B cell (primary cell): Measurements from ENCODE around the gene FHIP1A. TPM values are rescaled to one million over a fixed set of nuclear protein-coding genes. Genes with fewer than 3 reads are reported as not detected.

Source experiments
- ATAC-seq: fragments of 200-7000 bp; cut with Tn5 transposase; one replicate; pipeline ENCODE4 v1.10.0; 2021; ENCODE audit warnings: low read depth, mild to moderate bottlenecking, moderate number of reproducible peaks, moderate library complexity
- CTCF ChIA-PET: fragments of 350-600 bp; sonication (Branson Sonifier 250); formaldehyde crosslinking; loops from one replicate; lab custom pipeline; 2021; ENCODE audit warnings: antibody characterized with exemption, inconsistent platforms; lab: Charles Lee
- POLR2A ChIA-PET: fragments of 350-600 bp; sonication (Branson Sonifier 250); formaldehyde crosslinking; loops from one replicate; lab custom pipeline; 2021; ENCODE audit warnings: antibody characterized with exemption; lab: Charles Lee
- DNase-seq: peaks from one replicate; pipeline ENCODE4 v3.0.0; 2013
- H2AFZ ChIP-seq: 2 replicates; pipeline ENCODE4 v1.6.1; 2012; ENCODE audit warnings: mild to moderate bottlenecking, low read depth, low read length; ENCODE audit not compliant: insufficient read depth, poor library complexity, severe bottlenecking
- H3K27ac ChIP-seq, 2 donors: 1 replicate in 1 of 2; 2 replicates in 1 of 2; pipeline ENCODE4 v1.5.1; 2012 to 2013; ENCODE audit warnings: low read length in 2 of 2, mild to moderate bottlenecking in 2 of 2, moderate library complexity in 1 of 2
- H3K27me3 ChIP-seq, 4 experiments: fragments of 200-600 bp in 1 of 4; sonication (generic) in 1 of 4; replicated peaks in 1 of 4; 1 replicate in 2 of 4; 2 replicates in 2 of 4; pipeline versions ENCODE4 v1.6.1 to v1.7.0; 2013 to 2016; ENCODE audit warnings: low read length in 3 of 4, mild to moderate bottlenecking in 2 of 4, mixed read lengths in 1 of 4, moderate library complexity in 1 of 4; ENCODE audit not compliant: insufficient read depth in 4 of 4, control insufficient read depth in 3 of 4; ENCODE audit errors: control extremely low read depth in 1 of 4
- H3K36me3 ChIP-seq, 2 experiments: replicated peaks in 1 of 2; 1 replicate in 1 of 2; 2 replicates in 1 of 2; pipeline versions ENCODE4 v1.6.1 to v1.7.1; 2013; ENCODE audit warnings: low read length in 1 of 2; ENCODE audit not compliant: insufficient read depth in 2 of 2, control insufficient read depth in 1 of 2; ENCODE audit errors: control extremely low read depth in 1 of 2, extremely low read depth in 1 of 2
- H3K4me1 ChIP-seq, 2 donors: fragments of 200-600 bp in 1 of 2; sonication (generic) in 1 of 2; 1 replicate in 1 of 2; 2 replicates in 1 of 2; pipeline versions ENCODE4 v1.5.1 to v1.6.1; 2013 to 2017; ENCODE audit warnings: low read length in 2 of 2; ENCODE audit not compliant: control insufficient read depth in 2 of 2, insufficient read depth in 2 of 2
- H3K4me2 ChIP-seq: replicated peaks from 2 replicates; pipeline ENCODE3; 2012; ENCODE audit warnings: mild to moderate bottlenecking, low read depth, low read length; ENCODE audit not compliant: poor library complexity, severe bottlenecking
- H3K4me3 ChIP-seq, 5 experiments: fragments of 200-600 bp in 1 of 5; sonication (generic) in 1 of 5; 1 replicate in 3 of 5; 2 replicates in 2 of 5; pipeline versions ENCODE4 v1.5.1 to v1.7.0; 2011 to 2016; ENCODE audit warnings: low read length in 4 of 5, mild to moderate bottlenecking in 4 of 5, low read depth in 2 of 5, control low read depth in 1 of 5, moderate library complexity in 1 of 5; ENCODE audit not compliant: insufficient read depth in 1 of 5; ENCODE audit errors: control extremely low read depth in 1 of 5, extremely low read depth in 1 of 5
- H3K79me2 ChIP-seq: fragments of 200-600 bp; sonication (generic); one replicate; pipeline ENCODE4 v1.6.0; 2016; ENCODE audit warnings: low read length; ENCODE audit not compliant: control insufficient read depth, insufficient read depth
- H3K9ac ChIP-seq: fragments of 200-600 bp; sonication (generic); 2 replicates; pipeline ENCODE4 v1.6.1; 2017; ENCODE audit warnings: mild to moderate bottlenecking, low read length, moderate library complexity
- H3K9me3 ChIP-seq, 3 donors: one replicate each; pipeline versions ENCODE4 v1.6.1 to v1.7.1; 2013; ENCODE audit warnings: low read length in 2 of 3; ENCODE audit not compliant: control insufficient read depth in 2 of 3, insufficient read depth in 1 of 3; ENCODE audit errors: control extremely low read depth in 1 of 3
- H4K20me1 ChIP-seq: 2 replicates; pipeline ENCODE4 v1.6.0; 2012; ENCODE audit warnings: mild to moderate bottlenecking, low read length; ENCODE audit not compliant: insufficient read depth, control insufficient read depth, poor library complexity, severe bottlenecking
- H3K27ac Mint-ChIP-seq: one replicate; pipeline ENCODE4 v1.8.0; 2021; ENCODE audit warnings: mixed read lengths
- H3K27me3 Mint-ChIP-seq: one replicate; pipeline ENCODE4 v1.8.0; 2021; ENCODE audit warnings: mixed read lengths
- H3K4me1 Mint-ChIP-seq: one replicate; pipeline ENCODE4 v1.8.0; 2021; ENCODE audit warnings: mixed read lengths
- H3K4me3 Mint-ChIP-seq: one replicate; pipeline ENCODE4 v1.8.0; 2021; ENCODE audit warnings: mixed read lengths
- H3K9me3 Mint-ChIP-seq: one replicate; pipeline ENCODE4 v1.8.0; 2022; ENCODE audit warnings: mixed read lengths; ENCODE audit not compliant: insufficient read depth
- CTCF ChIP-seq: fragments of 200-600 bp; IDR thresholded peaks from one replicate; pipeline ENCODE4 v1.8.0; 2022; ENCODE audit warnings: antibody characterized with exemption, mild to moderate bottlenecking
- EZH2 ChIP-seq: IDR thresholded peaks from 2 replicates; pipeline ENCODE4 v1.6.1; 2012; ENCODE audit warnings: borderline replicate concordance, low read depth, mild to moderate bottlenecking, moderate library complexity, low read length; ENCODE audit not compliant: insufficient read depth, poor library complexity, severe bottlenecking
- WGBS: methylation state at CpG from one replicate; pipeline ENCODE4 v1.1.5; 2013; ENCODE audit warnings: missing lambda C conversion rate; ENCODE audit not compliant: insufficient coverage; 5-methylcytosine and 5-hydroxymethylcytosine counted together
- intact Hi-C: fragments of 100-400 bp; cut with micrococcal nuclease; formaldehyde crosslinking; loops from one replicate; pipeline ENCODE4 v1.10.0; 2022
- polyA plus RNA-seq: library from polyadenylated mRNA; depleted of rRNA; stranded (reverse); fragments of >200 nt; gene quantifications from 2 replicates; pipeline ENCODE4 v1.2.3, GENCODE V29; 2012
- total RNA-seq, 2 donors: library from RNA; stranded (reverse); fragments of 120-200 nt in 1 of 2; gene quantifications; 1 replicate in 1 of 2; 2 replicates in 1 of 2; pipeline versions ENCODE4 v1.2.3 to v1.2.4, GENCODE V29; 2013 to 2022

The FHIP1A gene
- total and polyA plus RNA-seq, 2 donors (not counting 1 experiment from before 2014, with no cell fraction given), result 0.03 to 0.76 TPM

- ATAC-seq (no peak), DNase-seq (no peak)
- Mint-ChIP-seq H3K27ac (no peak overlapping the region), H3K27me3 (peaks cover 22% of the 10 kb centered on the region), H3K4me1 (no peaks in the 10 kb centered on the region), H3K9me3 (no peaks in the 10 kb centered on the region), H3K4me3 (no peak overlapping the region)
- Histone ChIP-seq H2AFZ (no peak overlapping the region), H3K4me1 (no peaks in the 10 kb centered on the region), H3K36me3 (no peaks in the 10 kb centered on the region), H3K27me3 (peaks cover 0 to 2% (median 0%) of the 10 kb centered on the region in 4 experiments), H4K20me1 (no peaks in the 10 kb centered on the region), H3K9me3 (no peaks in the 10 kb centered on the region), H3K4me2 (no peak overlapping the region), H3K9ac (no peak overlapping the region), H3K4me3 (no peak overlapping the region), H3K79me2 (no peaks in the 10 kb centered on the region), H3K27ac (no peak overlapping the region)
- ChIA-PET POLR2A (no interaction called here), CTCF (no interaction called here)
- WGBS, result no CpG with 5 or more reads among the region's 1 CpG
- intact Hi-C loops, result no loop called here
- no peak for TF ChIP-seq CTCF
- TF ChIP-seq EZH2, result no peak
Observed at GRCh38 chr4:151429957-151430570, 21.1 kb downstream of the FHIP1A start.

GRCh38 chr4:151430740-151431457 is 21.9 kb downstream of the FHIP1A start:
- no peak overlapping the region for H3K27ac ChIP-seq
- no peak overlapping the region for H2AFZ ChIP-seq
- H3K27me3 ChIP-seq, result peaks cover 0 to 2% (median 0%) of the 10 kb centered on the region in 4 experiments
- intact Hi-C loops, result no loop called here
- CTCF ChIA-PET, result no interaction called here
- POLR2A ChIA-PET, result no interaction called here
- Mint-ChIP-seq H3K9me3 (no peaks in the 10 kb centered on the region), H3K27me3 (peaks cover 18% of the 10 kb centered on the region), H3K4me1 (no peaks in the 10 kb centered on the region), H3K4me3 (no peak overlapping the region), H3K27ac (no peak overlapping the region)
- H3K4me3 ChIP-seq, result no peak overlapping the region
- WGBS, result 100% methylated on average over 3 of the region's 6 CpGs
- H3K4me2 ChIP-seq, result no peak overlapping the region
- no peaks in the 10 kb centered on the region for H3K4me1 ChIP-seq
- DNase-seq (no peak), ATAC-seq (no peak)
- no peaks in the 10 kb centered on the region for H3K36me3 ChIP-seq
- TF ChIP-seq EZH2 (no peak), CTCF (no peak)
- H4K20me1 ChIP-seq, result no peaks in the 10 kb centered on the region
- H3K79me2 ChIP-seq, result no peaks in the 10 kb centered on the region
- no peaks in the 10 kb centered on the region for H3K9me3 ChIP-seq
- H3K9ac ChIP-seq, result no peak overlapping the region
